K562 (cell line): ENCODE data around the gene MBLAC2. TPM values are rescaled to one million over a fixed set of nuclear protein-coding genes. Genes with fewer than 3 reads are reported as not detected.

Source experiments
- BRF1 ChIP-seq: IDR thresholded peaks from 3 replicates; pipeline ENCODE4 v1.6.1; 2011; ENCODE audit warnings: borderline replicate concordance, mild to moderate bottlenecking; ENCODE audit not compliant: insufficient read length; ENCODE audit errors: extremely low read depth
- ELF1 ChIP-seq: fragments of 200-800 bp; sonication (Bioruptor generic); IDR thresholded peaks from 2 replicates; pipeline ENCODE4 v1.6.1; 2016; ENCODE audit warnings: missing genetic modification characterization, missing compliant biosample characterization
- EP300 ChIP-seq: IDR thresholded peaks from 2 replicates; pipeline ENCODE4 v1.6.1; 2012; ENCODE audit warnings: low read length, improper control_type of control experiment
- ETV6 ChIP-seq, 3 experiments: fragments of 150-350 bp in 1 of 3; sonication (generic) in 1 of 3; formaldehyde crosslinking in 1 of 3; IDR thresholded peaks; 2 replicates each; pipeline versions ENCODE4 v1.6.1 to v1.8.0; 2014 to 2022; ENCODE audit warnings: borderline replicate concordance in 2 of 3, low read depth in 2 of 3, antibody characterized with exemption in 1 of 3, low read length in 1 of 3, mild to moderate bottlenecking in 1 of 3, missing genetic modification reagents in 1 of 3
- EWSR1 ChIP-seq: fragments of 450-650 bp; IDR thresholded peaks from 2 replicates; pipeline ENCODE4 v1.6.1; 2018; ENCODE audit warnings: borderline replicate concordance, mild to moderate bottlenecking, low read depth, moderate library complexity; ENCODE audit not compliant: partially characterized antibody
- FOSL1 ChIP-seq: fragments of 200-800 bp; sonication (Bioruptor generic); conservative IDR thresholded peaks from 2 replicates; pipeline ENCODE4 v1.6.1; 2016; ENCODE audit warnings: missing genetic modification characterization, missing compliant biosample characterization
- FOXP1 ChIP-seq: sonication (generic); formaldehyde crosslinking; IDR thresholded peaks from 2 replicates; pipeline ENCODE4 v1.8.0; 2022; ENCODE audit warnings: mild to moderate bottlenecking, missing genetic modification reagents
- HNRNPUL1 ChIP-seq: fragments of 200-400 bp; formaldehyde crosslinking; IDR thresholded peaks from 2 replicates; pipeline ENCODE4 v1.6.1; 2017; ENCODE audit warnings: low read length
- KDM4B ChIP-seq, 2 experiments: fragments of 450-650 bp in 1 of 2; sonication (generic) in 1 of 2; IDR thresholded peaks; 2 replicates each; pipeline ENCODE4 v1.6.1; 2016 to 2017; ENCODE audit warnings: borderline replicate concordance in 2 of 2, antibody characterized with exemption in 1 of 2, low read depth in 1 of 2, mild to moderate bottlenecking in 1 of 2
- NR1H2 ChIP-seq: sonication (generic); formaldehyde crosslinking; IDR thresholded peaks from 2 replicates; pipeline ENCODE4 v1.4.0; 2020; ENCODE audit warnings: mild to moderate bottlenecking, missing genetic modification reagents
- NR4A1 ChIP-seq, 2 experiments: fragments of 250-450 bp in 1 of 2; fragments of 450-650 bp in 1 of 2; sonication (Bioruptor Pico) in 1 of 2; IDR thresholded peaks; 2 replicates each; pipeline versions ENCODE4 v1.4.0 to v1.6.1; 2016 to 2020; ENCODE audit warnings: mild to moderate bottlenecking in 2 of 2, missing compliant biosample characterization in 1 of 2, missing genetic modification characterization in 1 of 2, moderate library complexity in 1 of 2
- PHF8 ChIP-seq: fragments of 200-600 bp; sonication (generic); IDR thresholded peaks from 2 replicates; pipeline ENCODE4 v1.6.1; 2012; ENCODE audit warnings: mixed run types, mild to moderate bottlenecking, inconsistent platforms, low read length, moderate library complexity, borderline replicate concordance
- TGIF2 ChIP-seq: sonication (generic); formaldehyde crosslinking; IDR thresholded peaks from 2 replicates; pipeline ENCODE4 v1.8.1; 2022; ENCODE audit warnings: mild to moderate bottlenecking, missing genetic modification reagents, moderate library complexity
- TSC22D4 ChIP-seq: fragments of 450-650 bp; IDR thresholded peaks from 2 replicates; pipeline ENCODE4 v1.6.1; 2016; ENCODE audit warnings: missing genetic modification characterization, missing biosample characterization, control low read depth
- ZNF121 ChIP-seq: sonication (generic); formaldehyde crosslinking; conservative IDR thresholded peaks from 2 replicates; pipeline ENCODE4 v1.8.0; 2022; ENCODE audit warnings: missing genetic modification reagents
- ZNF696 ChIP-seq: fragments of 250-450 bp; sonication (Bioruptor Pico); conservative IDR thresholded peaks from 2 replicates; pipeline ENCODE4 v1.4.0; 2020; ENCODE audit warnings: mild to moderate bottlenecking, moderate library complexity
- polyA plus RNA-seq, 8 experiments: library from polyadenylated mRNA; depleted of rRNA in 4 of 8; stranded (reverse) in 5 of 8; unstranded in 3 of 8; fragments of >200 nt; fragmentation: Nextera tagmentation in 2 of 8; fragmentation: Illumina TruSeq in 1 of 8; extraction: Ambion mirVana in 2 of 8; extraction: Trizol in 1 of 8; gene quantifications; 2 replicates each; pipeline versions ENCODE4 v1.2.1 to v1.2.3, GENCODE V29; 2011 to 2014; ENCODE audit warnings: inconsistent platforms in 1 of 8, missing spikeins in 1 of 8
- total RNA-seq, 7 experiments: library from RNA; depleted of rRNA in 6 of 7; stranded (reverse); fragments of >200 nt in 6 of 7; fragmentation: Illumina TruSeq in 2 of 7; extraction: Trizol in 2 of 7; gene quantifications; 2 replicates each; pipeline versions ENCODE4 v1.2.1 to v1.2.3, GENCODE V29; 2011 to 2021; ENCODE audit warnings: low replicate concordance in 1 of 7
- TF ChIP-seq, protein P1 (sequence below): fragments of 250-450 bp; sonication (Bioruptor Pico); IDR thresholded peaks from 2 replicates; pipeline ENCODE4 v1.8.0; 2022; ENCODE audit warnings: inconsistent platforms
- TF ChIP-seq, protein P2 (sequence below): fragments of 150-350 bp; IDR thresholded peaks from 2 replicates; pipeline ENCODE4 v1.6.1; 2014; ENCODE audit warnings: low read depth, mild to moderate bottlenecking, low read length, borderline replicate concordance
- TF ChIP-seq, protein P3 (sequence below): sonication (generic); formaldehyde crosslinking; IDR thresholded peaks from 2 replicates; pipeline ENCODE4 v1.5.0; 2020; ENCODE audit warnings: missing genetic modification reagents

Gene MBLAC2
- total and polyA plus RNA-seq, 9 of the 15 experiments (the other 6 are each of a cell fraction or from before 2014, with no cell fraction given), result 2.4 to 13.1 (median 10.3) TPM

DNA sequence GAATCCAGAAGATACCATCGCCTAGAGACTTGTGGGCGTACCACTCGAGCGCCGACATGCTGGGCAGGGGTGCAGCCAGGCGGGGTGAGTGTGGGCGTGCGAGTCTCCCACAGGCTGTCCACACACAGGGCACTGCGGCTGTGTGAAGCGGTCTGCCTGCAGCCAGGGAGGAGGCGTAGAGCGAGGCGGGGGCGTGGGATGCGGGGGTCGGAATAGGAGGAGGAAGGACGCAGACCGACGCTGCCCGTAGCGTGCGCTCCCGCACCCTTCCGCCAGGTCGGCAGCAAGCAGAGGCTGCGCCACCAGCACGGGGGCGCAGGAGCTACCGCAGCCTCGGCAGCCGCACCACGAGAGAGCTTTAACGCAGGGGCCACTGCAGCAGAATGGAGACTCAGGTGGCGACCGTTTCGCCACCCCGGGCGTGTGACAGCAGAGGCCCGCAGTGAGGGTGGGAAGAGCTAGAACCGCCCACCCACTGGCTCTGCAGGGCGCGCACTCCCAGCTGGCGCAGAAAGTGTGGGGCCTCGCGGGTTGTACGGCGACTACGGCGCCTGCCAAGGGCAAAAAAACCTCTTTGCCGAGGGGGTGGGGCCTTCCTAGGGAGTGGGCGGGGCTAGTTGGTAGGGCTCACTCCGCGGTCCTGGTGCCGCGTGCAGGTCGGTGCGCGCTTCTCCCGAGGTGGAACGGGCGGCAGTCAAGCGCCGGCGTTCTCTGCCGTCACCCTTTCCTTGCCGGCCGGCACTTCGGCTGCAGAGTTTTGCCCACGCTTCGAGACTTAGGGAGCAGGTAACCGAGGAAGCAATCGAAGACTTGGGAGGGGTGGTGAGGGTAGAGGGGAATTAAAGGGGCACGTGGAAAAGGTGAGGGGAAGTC, at the start of gene MBLAC2, which contains the start of gene POLR3G (continued):
- no peak for TF ChIP-seq ELF1 (tag)
- no peak for TF ChIP-seq EWSR1
- TF ChIP-seq PHF8, result peak; percentile 95
- no peak for TF ChIP-seq ETV6 (IDR thresholded peaks at IDR 0.05; ENCODE audit: borderline replicate concordance in 1 of 2, low read depth in 2 of 2, low read length in 1 of 2)
- TF ChIP-seq ETV6 (CRISPR knock-in tag; IDR thresholded peaks at IDR 0.05; ENCODE audit: borderline replicate concordance), result peak; percentile 49; the same call in 1 of the 2 replicates
- no peak for TF ChIP-seq KDM4B (IDR thresholded peaks at IDR 0.05; ENCODE audit: borderline replicate concordance in 2 of 2, low read depth in 1 of 2)
- TF ChIP-seq EP300, result no peak; the same call in 1 of the 2 replicates
- TF ChIP-seq NR4A1 (CRISPR knock-in tag; IDR thresholded peaks at IDR 0.05), result no peak
- no peak for TF ChIP-seq NR4A1 (tag; IDR thresholded peaks at IDR 0.05)
- peak; percentile 93 for TF ChIP-seq FOXP1 (CRISPR knock-in tag)
- TF ChIP-seq, protein P1, sequence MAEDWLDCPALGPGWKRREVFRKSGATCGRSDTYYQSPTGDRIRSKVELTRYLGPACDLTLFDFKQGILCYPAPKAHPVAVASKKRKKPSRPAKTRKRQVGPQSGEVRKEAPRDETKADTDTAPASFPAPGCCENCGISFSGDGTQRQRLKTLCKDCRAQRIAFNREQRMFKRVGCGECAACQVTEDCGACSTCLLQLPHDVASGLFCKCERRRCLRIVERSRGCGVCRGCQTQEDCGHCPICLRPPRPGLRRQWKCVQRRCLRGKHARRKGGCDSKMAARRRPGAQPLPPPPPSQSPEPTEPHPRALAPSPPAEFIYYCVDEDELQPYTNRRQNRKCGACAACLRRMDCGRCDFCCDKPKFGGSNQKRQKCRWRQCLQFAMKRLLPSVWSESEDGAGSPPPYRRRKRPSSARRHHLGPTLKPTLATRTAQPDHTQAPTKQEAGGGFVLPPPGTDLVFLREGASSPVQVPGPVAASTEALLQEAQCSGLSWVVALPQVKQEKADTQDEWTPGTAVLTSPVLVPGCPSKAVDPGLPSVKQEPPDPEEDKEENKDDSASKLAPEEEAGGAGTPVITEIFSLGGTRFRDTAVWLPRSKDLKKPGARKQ, result no peak
- TF ChIP-seq FOSL1 (tag), result no peak
- TF ChIP-seq, protein P2, sequence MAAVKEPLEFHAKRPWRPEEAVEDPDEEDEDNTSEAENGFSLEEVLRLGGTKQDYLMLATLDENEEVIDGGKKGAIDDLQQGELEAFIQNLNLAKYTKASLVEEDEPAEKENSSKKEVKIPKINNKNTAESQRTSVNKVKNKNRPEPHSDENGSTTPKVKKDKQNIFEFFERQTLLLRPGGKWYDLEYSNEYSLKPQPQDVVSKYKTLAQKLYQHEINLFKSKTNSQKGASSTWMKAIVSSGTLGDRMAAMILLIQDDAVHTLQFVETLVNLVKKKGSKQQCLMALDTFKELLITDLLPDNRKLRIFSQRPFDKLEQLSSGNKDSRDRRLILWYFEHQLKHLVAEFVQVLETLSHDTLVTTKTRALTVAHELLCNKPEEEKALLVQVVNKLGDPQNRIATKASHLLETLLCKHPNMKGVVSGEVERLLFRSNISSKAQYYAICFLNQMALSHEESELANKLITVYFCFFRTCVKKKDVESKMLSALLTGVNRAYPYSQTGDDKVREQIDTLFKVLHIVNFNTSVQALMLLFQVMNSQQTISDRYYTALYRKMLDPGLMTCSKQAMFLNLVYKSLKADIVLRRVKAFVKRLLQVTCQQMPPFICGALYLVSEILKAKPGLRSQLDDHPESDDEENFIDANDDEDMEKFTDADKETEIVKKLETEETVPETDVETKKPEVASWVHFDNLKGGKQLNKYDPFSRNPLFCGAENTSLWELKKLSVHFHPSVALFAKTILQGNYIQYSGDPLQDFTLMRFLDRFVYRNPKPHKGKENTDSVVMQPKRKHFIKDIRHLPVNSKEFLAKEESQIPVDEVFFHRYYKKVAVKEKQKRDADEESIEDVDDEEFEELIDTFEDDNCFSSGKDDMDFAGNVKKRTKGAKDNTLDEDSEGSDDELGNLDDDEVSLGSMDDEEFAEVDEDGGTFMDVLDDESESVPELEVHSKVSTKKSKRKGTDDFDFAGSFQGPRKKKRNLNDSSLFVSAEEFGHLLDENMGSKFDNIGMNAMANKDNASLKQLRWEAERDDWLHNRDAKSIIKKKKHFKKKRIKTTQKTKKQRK, result no peak
- TF ChIP-seq HNRNPUL1, result no peak
- TF ChIP-seq NR1H2 (CRISPR knock-in tag), result 0 out of 2 replicates have a peak, but pooled peaks have one; percentile 76
- 0 out of 2 replicates have a peak, but pooled peaks have one; percentile 10 for TF ChIP-seq ZNF121 (CRISPR knock-in tag)
- TF ChIP-seq, protein P3, sequence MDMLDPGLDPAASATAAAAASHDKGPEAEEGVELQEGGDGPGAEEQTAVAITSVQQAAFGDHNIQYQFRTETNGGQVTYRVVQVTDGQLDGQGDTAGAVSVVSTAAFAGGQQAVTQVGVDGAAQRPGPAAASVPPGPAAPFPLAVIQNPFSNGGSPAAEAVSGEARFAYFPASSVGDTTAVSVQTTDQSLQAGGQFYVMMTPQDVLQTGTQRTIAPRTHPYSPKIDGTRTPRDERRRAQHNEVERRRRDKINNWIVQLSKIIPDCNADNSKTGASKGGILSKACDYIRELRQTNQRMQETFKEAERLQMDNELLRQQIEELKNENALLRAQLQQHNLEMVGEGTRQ (CRISPR knock-in tag), result no peak; the same call in 1 of the 2 replicates
- TF ChIP-seq TSC22D4 (tag), result no peak
- no peak for TF ChIP-seq BRF1
- TF ChIP-seq ZNF696, result no peak
- no peak for TF ChIP-seq TGIF2 (CRISPR knock-in tag)
